GM06990 (cell line): Measurements from ENCODE around the gene SLX4IP.

Experiments
- DNase-seq: peaks from one replicate; pipeline ENCODE4 v3.0.0-alpha.2; 2011; ENCODE audit not compliant: insufficient read length; ENCODE audit errors: extremely low read depth
- H3K27me3 ChIP-seq: replicated peaks from 2 replicates; pipeline ENCODE4 v1.6.0; 2011; ENCODE audit warnings: low read length; ENCODE audit not compliant: control insufficient read depth, insufficient read depth
- H3K36me3 ChIP-seq: 2 replicates; pipeline ENCODE4 v1.5.1; 2011; ENCODE audit warnings: low read length; ENCODE audit not compliant: control insufficient read depth, insufficient read depth
- H3K4me3 ChIP-seq: replicated peaks from 2 replicates; pipeline ENCODE4 v1.5.1; 2011; ENCODE audit warnings: low read depth, mild to moderate bottlenecking, control low read depth, low read length
- TF ChIP-seq, protein P1 (sequence below): IDR thresholded peaks from 2 replicates; pipeline ENCODE4 v1.5.1; 2011; ENCODE audit warnings: low read length, control low read depth, mild to moderate bottlenecking, inconsistent platforms; ENCODE audit not compliant: insufficient read depth, poor library complexity, severe bottlenecking

Gene SLX4IP

DNA sequence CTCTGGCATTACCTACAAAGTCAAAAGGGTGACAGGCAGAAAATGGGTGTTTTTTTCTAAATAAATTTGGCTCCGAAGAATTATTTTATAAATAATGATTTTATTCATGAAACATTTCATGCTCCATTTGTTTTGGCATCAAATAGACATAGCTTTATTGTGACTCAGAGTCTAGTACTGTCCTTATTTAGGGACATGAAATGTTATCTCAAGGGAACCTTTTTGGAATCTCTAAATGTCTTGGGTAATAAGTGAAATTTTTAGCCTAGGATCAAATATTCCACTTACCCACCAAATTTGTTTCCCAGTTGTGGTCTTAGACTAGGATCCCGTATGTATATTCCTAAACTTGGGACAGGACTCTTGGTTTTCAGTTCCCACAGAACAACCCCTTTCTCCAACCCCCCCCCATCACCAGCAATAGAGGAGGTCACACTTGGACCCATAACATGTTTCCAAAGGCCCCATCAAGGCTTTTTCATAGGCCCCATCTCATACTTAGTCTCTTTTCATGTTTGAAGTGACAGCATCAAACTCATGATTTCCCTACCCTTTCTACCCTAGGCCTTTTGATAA lies 156.9 kb downstream of the SLX4IP start:
- Histone ChIP-seq H3K4me3 (no peak overlapping the region), H3K36me3 (no peaks in the 10 kb centered on the region), H3K27me3 (no peaks in the 10 kb centered on the region)
- DNase-seq: no peak
- TF ChIP-seq, protein P1, sequence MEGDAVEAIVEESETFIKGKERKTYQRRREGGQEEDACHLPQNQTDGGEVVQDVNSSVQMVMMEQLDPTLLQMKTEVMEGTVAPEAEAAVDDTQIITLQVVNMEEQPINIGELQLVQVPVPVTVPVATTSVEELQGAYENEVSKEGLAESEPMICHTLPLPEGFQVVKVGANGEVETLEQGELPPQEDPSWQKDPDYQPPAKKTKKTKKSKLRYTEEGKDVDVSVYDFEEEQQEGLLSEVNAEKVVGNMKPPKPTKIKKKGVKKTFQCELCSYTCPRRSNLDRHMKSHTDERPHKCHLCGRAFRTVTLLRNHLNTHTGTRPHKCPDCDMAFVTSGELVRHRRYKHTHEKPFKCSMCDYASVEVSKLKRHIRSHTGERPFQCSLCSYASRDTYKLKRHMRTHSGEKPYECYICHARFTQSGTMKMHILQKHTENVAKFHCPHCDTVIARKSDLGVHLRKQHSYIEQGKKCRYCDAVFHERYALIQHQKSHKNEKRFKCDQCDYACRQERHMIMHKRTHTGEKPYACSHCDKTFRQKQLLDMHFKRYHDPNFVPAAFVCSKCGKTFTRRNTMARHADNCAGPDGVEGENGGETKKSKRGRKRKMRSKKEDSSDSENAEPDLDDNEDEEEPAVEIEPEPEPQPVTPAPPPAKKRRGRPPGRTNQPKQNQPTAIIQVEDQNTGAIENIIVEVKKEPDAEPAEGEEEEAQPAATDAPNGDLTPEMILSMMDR: no peak

DNA sequence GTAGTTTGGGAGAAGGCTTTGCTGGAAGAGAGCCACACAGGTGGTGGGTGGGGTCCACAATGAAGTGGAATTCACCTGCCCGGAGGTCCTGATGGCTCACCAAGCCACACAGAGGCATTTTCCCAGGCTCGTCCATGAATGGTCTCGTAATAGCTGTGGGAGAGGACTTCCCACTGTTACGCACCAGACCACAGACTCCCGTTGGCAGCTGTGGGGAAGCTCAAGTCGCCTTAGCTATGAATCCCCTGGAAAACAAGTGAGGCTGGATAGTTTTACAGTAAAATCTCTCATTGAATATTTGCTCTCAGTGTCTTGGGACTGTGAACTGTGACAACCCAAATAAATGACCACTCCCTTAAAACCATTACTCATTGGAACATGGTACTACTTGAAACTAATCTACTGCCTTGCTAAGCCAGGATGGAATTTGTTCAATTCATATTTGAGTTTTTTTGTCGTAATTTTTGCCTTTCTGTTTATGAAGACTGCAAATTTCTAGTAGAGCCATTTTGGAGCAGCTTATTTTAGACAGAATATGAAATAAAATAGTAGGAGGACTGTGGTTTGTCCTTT lies 159.3 kb downstream of the SLX4IP start:
- Histone ChIP-seq H3K4me3 (no peak overlapping the region), H3K27me3 (no peaks in the 10 kb centered on the region), H3K36me3 (no peaks in the 10 kb centered on the region)
- no peak for DNase-seq
- TF ChIP-seq, protein P1: no peak

DNA sequence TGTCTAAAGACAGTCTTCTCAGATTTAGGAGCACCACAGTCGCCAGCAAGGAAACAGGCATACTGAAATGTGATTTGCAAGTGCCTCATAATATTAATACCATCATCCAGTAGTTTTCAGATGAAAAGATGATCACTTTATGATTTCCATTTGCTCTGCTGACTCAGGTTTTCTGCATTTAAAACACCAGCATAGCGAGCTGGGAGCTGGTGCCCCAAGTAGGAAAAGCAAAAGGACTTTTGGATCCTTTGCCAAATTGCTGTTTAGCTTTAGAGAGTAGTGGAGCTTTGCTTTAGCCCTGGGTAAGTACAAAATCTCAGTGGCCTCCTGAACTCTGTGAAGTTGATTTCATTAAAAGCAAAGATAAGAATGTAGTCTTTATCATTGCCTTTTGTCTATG lies 160.2 kb downstream of the SLX4IP start:
- DNase-seq: no peak
- no peak overlapping the region for H3K4me3 ChIP-seq
- no peaks in the 10 kb centered on the region for H3K27me3 ChIP-seq
- no peaks in the 10 kb centered on the region; the same call in 1 of the 2 replicates for H3K36me3 ChIP-seq
- TF ChIP-seq, protein P1: no peak

DNA sequence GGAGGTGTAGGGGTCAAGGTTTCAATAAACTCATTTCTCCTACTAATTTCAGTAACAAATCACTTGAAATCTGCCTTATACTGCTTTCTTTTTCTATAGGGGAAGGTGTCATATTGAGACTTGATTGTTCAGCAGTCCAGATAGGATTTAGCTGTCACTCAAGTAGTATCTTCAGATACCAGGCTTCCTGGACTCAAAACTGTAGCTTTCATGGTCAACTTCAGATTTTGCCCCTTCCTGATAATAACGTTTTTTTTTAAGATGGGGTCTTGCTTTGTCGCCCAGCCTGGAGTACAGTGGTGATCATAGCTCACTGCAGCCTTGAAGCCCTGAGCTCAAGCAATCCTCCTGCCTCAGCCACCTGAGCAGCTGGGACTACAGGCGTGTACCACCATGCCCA lies 160.9 kb downstream of the SLX4IP start:
- H3K36me3 ChIP-seq: no peaks in the 10 kb centered on the region; the same call in 1 of the 2 replicates
- no peak for DNase-seq
- H3K4me3 ChIP-seq: no peak overlapping the region
- no peaks in the 10 kb centered on the region for H3K27me3 ChIP-seq
- TF ChIP-seq, protein P1: no peak

DNA sequence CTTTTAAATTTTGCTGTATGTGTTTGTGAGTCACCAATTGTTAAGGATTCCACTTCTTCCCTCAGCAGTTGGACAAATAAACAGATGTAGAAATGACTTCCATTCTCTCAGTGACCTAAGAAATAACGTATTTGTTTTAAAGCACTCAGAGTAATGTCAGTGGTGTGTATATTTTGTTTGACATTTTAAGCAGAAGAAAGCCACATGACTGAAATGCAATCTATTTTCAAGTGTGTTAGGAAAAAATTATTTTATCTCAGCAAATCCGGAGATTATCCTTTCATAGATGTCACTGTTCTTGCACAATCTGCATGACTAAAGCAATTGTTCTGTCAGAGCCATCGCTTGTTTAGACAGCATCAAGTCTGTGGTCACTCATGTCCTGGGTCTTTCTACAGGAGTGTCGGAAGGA lies 161.6 kb downstream of the SLX4IP start:
- Histone ChIP-seq H3K4me3 (no peak overlapping the region), H3K36me3 (no peaks in the 10 kb centered on the region; the same call in 1 of the 2 replicates), H3K27me3 (no peaks in the 10 kb centered on the region)
- no peak for DNase-seq
- TF ChIP-seq, protein P1: no peak
